Spleen (tissue), 11 donors: ENCODE results near the gene FBN2. TPM values are rescaled to one million over a fixed set of nuclear protein-coding genes. Genes with fewer than 3 reads are reported as not detected.

Source experiments
- DNase-seq: peaks from one replicate; pipeline ENCODE4 v3.0.0-alpha.2; 2020
- H3K27ac ChIP-seq, 8 donors: fragments of 200-600 bp; sonication (generic) in 7 of 8; 1 replicate in 4 of 8; 2 replicates in 4 of 8; pipeline versions ENCODE4 v1.5.0 to v1.8.0; 2016 to 2021; ENCODE audit warnings: inconsistent platforms in 4 of 8, mild to moderate bottlenecking in 4 of 8, moderate library complexity in 1 of 8
- H3K27me3 ChIP-seq, 7 donors: fragments of 200-600 bp; sonication (generic) in 6 of 7; replicated peaks in 1 of 7; 1 replicate in 4 of 7; 2 replicates in 3 of 7; pipeline versions ENCODE4 v1.5.0 to v1.8.0; 2016 to 2021; ENCODE audit warnings: inconsistent platforms in 3 of 7, mild to moderate bottlenecking in 1 of 7
- H3K36me3 ChIP-seq, 6 donors: fragments of 200-600 bp; sonication (generic) in 5 of 6; 1 replicate in 4 of 6; 2 replicates in 2 of 6; pipeline versions ENCODE4 v1.5.0 to v1.8.0; 2016 to 2021; ENCODE audit warnings: inconsistent platforms in 2 of 6
- H3K4me1 ChIP-seq, 6 donors: fragments of 200-600 bp; sonication (generic) in 5 of 6; 1 replicate in 3 of 6; 2 replicates in 3 of 6; pipeline versions ENCODE4 v1.5.0 to v1.8.0; 2016 to 2021; ENCODE audit warnings: inconsistent platforms in 3 of 6
- H3K4me3 ChIP-seq, 8 donors: fragments of 200-600 bp; sonication (generic) in 7 of 8; 1 replicate in 4 of 8; 2 replicates in 4 of 8; pipeline versions ENCODE4 v1.5.0 to v1.8.0; 2016 to 2021; ENCODE audit warnings: inconsistent platforms in 4 of 8, mild to moderate bottlenecking in 4 of 8, moderate library complexity in 2 of 8
- H3K9me3 ChIP-seq, 8 donors: fragments of 200-600 bp; sonication (generic) in 7 of 8; 1 replicate in 4 of 8; 2 replicates in 4 of 8; pipeline versions ENCODE4 v1.5.0 to v1.8.0; 2016 to 2021; ENCODE audit warnings: inconsistent platforms in 4 of 8
- POLR2A ChIP-seq, 3 donors: fragments of 450-650 bp; IDR thresholded peaks; one replicate each; pipeline ENCODE4 v1.5.1; 2017; ENCODE audit warnings: antibody characterized with exemption in 3 of 3, mild to moderate bottlenecking in 1 of 3
- POLR2AphosphoS5 ChIP-seq, 3 donors: sonication (generic); formaldehyde crosslinking; IDR thresholded peaks; one replicate each; pipeline ENCODE4 v1.5.1; 2017; ENCODE audit warnings: antibody characterized with exemption in 3 of 3
- WGBS, 5 donors: extraction: QIAGEN DNeasy Blood & Tissue Kit in 3 of 5; methylation state at CpG; one replicate each; pipeline versions ENCODE4 v1.1.5 to v1.1.7; 2013 to 2018; 5-methylcytosine and 5-hydroxymethylcytosine counted together
- intact Hi-C: fragments of 100-400 bp; cut with DNase I; formaldehyde crosslinking; loops from one replicate; pipeline ENCODE4 v1.15.0; 2023; ENCODE audit warnings: low total_unique reads
- polyA plus RNA-seq, 3 donors: library from polyadenylated mRNA; stranded (reverse); fragments of 200-250 nt; gene quantifications; one replicate each; pipeline ENCODE4 v1.2.1, GENCODE V29; 2013
- total RNA-seq, 7 donors: library from RNA; depleted of rRNA in 3 of 7; stranded (reverse); fragments of >200 nt in 3 of 7; fragmentation: NEBNext Ultra II Directional in 4 of 7; extraction: Animal tissue kit (Norgen Biotek cat#: 25700) in 4 of 7; gene quantifications; one replicate each; pipeline versions ENCODE4 v1.1.0 to v1.2.1, GENCODE V29; 2016 to 2021
- TF ChIP-seq, protein P1 (sequence below), 11 experiments: fragments of 200-600 bp in 7 of 11; fragments of 450-650 bp in 4 of 11; sonication (generic) in 4 of 11; IDR thresholded peaks in 8 of 11; conservative IDR thresholded peaks in 3 of 11; 1 replicate in 7 of 11; 2 replicates in 4 of 11; pipeline versions ENCODE4 v1.4.0 to v1.8.0; 2016 to 2021; ENCODE audit warnings: antibody characterized with exemption in 11 of 11, inconsistent platforms in 4 of 11, mild to moderate bottlenecking in 1 of 11
- donor health status: healthy with polysubstance abuse.
- donor health status: DM: no; HTN: no; CAD: no; lungs with moderate emphysema.
- donor health status: DM: no; HTN: no; CAD: no.
- donor health status: Bipolar disorder and iron deficiency.
- donor health status: healthy.
- donor health status: DM: no; HTN: no; CAD: no.
- donor health status: DM: yes; HTN: yes; CAD: no.

Gene FBN2
- total and polyA plus RNA-seq, 10 donors: 0.21 to 7.6 (median 2.6) TPM

DNA sequence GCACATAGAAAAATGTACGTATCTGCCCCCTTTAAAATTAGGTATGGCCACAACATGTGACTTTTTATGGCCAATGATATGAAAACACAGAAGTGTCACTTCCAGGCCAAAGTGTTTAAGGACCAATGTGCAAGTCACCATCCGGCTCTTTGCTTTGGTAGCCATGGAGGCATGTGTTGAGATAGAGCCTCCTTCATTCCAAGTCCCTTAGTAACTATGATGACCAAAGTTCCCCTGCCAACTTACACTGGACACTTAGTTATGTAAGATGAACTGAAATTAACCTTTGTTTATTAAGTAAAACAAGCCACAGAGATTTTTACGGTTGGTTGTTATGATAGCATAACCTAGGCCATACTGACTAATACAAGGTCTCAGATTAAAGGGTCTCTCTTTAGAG is 51.0 kb downstream of the FBN2 start:
- Histone ChIP-seq H3K4me1 (no peaks in the 10 kb centered on the region), H3K27ac (no peak overlapping the region), H3K4me3 (no peak overlapping the region), H3K36me3 (no peaks in the 10 kb centered on the region), H3K9me3 (no peaks in the 10 kb centered on the region), H3K27me3 (no peaks in the 10 kb centered on the region)
- no peak for TF ChIP-seq POLR2A (IDR thresholded peaks at IDR 0.05)
- TF ChIP-seq, protein P1, sequence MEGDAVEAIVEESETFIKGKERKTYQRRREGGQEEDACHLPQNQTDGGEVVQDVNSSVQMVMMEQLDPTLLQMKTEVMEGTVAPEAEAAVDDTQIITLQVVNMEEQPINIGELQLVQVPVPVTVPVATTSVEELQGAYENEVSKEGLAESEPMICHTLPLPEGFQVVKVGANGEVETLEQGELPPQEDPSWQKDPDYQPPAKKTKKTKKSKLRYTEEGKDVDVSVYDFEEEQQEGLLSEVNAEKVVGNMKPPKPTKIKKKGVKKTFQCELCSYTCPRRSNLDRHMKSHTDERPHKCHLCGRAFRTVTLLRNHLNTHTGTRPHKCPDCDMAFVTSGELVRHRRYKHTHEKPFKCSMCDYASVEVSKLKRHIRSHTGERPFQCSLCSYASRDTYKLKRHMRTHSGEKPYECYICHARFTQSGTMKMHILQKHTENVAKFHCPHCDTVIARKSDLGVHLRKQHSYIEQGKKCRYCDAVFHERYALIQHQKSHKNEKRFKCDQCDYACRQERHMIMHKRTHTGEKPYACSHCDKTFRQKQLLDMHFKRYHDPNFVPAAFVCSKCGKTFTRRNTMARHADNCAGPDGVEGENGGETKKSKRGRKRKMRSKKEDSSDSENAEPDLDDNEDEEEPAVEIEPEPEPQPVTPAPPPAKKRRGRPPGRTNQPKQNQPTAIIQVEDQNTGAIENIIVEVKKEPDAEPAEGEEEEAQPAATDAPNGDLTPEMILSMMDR (IDR thresholded peaks at IDR 0.05 in 8 of 11, conservative IDR thresholded peaks at IDR 0.05 in 3 of 11): no peak
- TF ChIP-seq POLR2AphosphoS5 (IDR thresholded peaks at IDR 0.05): no peak
- 70 to 92% (median 89%) methylated on average over 3 of the region's 3 CpGs for WGBS, 5 donors
- intact Hi-C loops: no loop called here
- no peak for DNase-seq

GRCh38 chr5:128483738-128484137 is 54.3 kb downstream of the FBN2 start:
- DNase-seq: no peak
- 82 to 92% (median 88%) methylated on average over 3 of the region's 3 CpGs for WGBS, 5 donors

GRCh38 chr5:128480906-128481633 is 57.0 kb downstream of the FBN2 start:
- Histone ChIP-seq H3K9me3 (no peaks in the 10 kb centered on the region), H3K36me3 (no peaks in the 10 kb centered on the region), H3K4me3 (no peak overlapping the region), H3K27ac (no peak overlapping the region), H3K27me3 (no peaks in the 10 kb centered on the region), H3K4me1 (no peaks in the 10 kb centered on the region)
- TF ChIP-seq, protein P1 (IDR thresholded peaks at IDR 0.05 in 8 of 11, conservative IDR thresholded peaks at IDR 0.05 in 3 of 11): no peak
- no peak for TF ChIP-seq POLR2A (IDR thresholded peaks at IDR 0.05)
- intact Hi-C loops: no loop called here
- 87 to 95% (median 92%) methylated on average over 5 of the region's 5 CpGs for WGBS, 5 donors
- DNase-seq: no peak

More at GRCh38 chr5:128483738-128484137, 54.3 kb downstream of the FBN2 start:
- intact Hi-C loops: no loop called here
- no peak overlapping the region for H3K4me3 ChIP-seq
- TF ChIP-seq POLR2A (IDR thresholded peaks at IDR 0.05) (no peak), POLR2AphosphoS5 (IDR thresholded peaks at IDR 0.05) (no peak)
- TF ChIP-seq, protein P1 (IDR thresholded peaks at IDR 0.05 in 8 of 11, conservative IDR thresholded peaks at IDR 0.05 in 3 of 11): no peak
- no peaks in the 10 kb centered on the region for H3K27me3 ChIP-seq
- H3K9me3 ChIP-seq: no peaks in the 10 kb centered on the region
- H3K27ac ChIP-seq: no peak overlapping the region
- H3K4me1 ChIP-seq: no peaks in the 10 kb centered on the region
- H3K36me3 ChIP-seq: no peaks in the 10 kb centered on the region

GRCh38 chr5:128480158-128480557 is 57.9 kb downstream of the FBN2 start:
- Histone ChIP-seq H3K4me1 (no peaks in the 10 kb centered on the region), H3K27me3 (no peaks in the 10 kb centered on the region), H3K36me3 (no peaks in the 10 kb centered on the region), H3K9me3 (no peaks in the 10 kb centered on the region), H3K27ac (no peak overlapping the region), H3K4me3 (no peak overlapping the region)
- TF ChIP-seq POLR2A (IDR thresholded peaks at IDR 0.05): no peak
- TF ChIP-seq POLR2AphosphoS5 (IDR thresholded peaks at IDR 0.05): no peak
- TF ChIP-seq, protein P1 (IDR thresholded peaks at IDR 0.05 in 8 of 11, conservative IDR thresholded peaks at IDR 0.05 in 3 of 11): no peak
- DNase-seq: no peak
- intact Hi-C loops: no loop called here
- WGBS, 5 donors: 70 to 87% (median 74%) methylated on average over 1 of the region's 1 CpG
